Endometrial microvascular endothelial cells (primary cell): ENCODE data around the gene CADM1. TPM values are rescaled to one million over a fixed set of nuclear protein-coding genes. Genes with fewer than 3 reads are reported as not detected.

Experiments
- in situ Hi-C: cut with HindIII; loops from 2 replicates; pipeline ENCODE4 v1.10.0; 2017; ENCODE audit warnings: low sequenced_read_pairs, low pct_unique_long_range_greater_than_20kb; ENCODE audit errors: inconsistent ontology term
- total RNA-seq: library from RNA; depleted of rRNA; stranded (reverse); fragments of >200 nt; gene quantifications from one replicate; pipeline ENCODE4 v1.2.3, GENCODE V29; 2015; ENCODE audit errors: inconsistent ontology term

The CADM1 gene
- total RNA-seq, result not detected

DNA sequence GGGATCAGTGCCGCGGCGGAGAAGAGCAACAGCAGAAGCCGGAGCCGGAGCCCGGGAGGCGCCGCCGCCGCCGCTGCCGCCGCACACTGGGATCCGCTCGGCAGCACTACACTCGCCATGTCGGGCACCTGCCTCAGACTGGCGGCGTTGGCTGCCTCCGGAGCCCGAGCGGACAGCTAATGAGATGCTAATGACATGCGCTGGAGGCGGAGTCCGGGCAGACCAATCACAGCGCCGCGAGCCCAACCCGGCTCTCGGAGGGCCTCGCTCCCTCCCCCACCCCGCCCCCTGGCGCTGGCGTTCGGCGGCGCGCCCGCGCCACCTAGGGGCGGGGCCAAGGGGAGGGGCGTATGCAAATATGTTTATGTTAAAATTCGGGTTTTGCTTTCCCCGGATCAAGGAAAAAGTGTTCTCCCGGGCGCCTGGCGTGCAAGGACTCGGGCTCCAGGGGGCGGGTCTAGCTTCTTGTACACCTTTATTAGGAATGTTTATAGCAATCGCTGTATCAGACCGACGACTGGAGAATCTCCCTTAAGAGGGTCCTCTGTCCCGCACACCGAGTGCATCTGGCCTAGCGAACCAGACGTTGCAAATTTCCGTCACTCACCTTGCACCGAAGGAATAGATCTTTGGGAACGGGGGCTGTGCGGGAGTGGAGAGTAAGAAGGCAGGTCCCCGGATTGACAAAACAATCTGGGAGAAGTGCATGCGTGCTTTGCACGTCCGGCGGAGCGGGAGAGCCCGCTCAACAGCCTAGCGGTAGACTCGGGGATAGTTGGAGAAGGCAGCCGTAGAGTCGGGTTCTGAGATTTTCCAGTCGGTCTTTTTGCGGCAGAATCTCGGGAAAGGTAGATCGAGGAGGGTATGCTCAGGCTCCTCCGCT lies at the start of gene CADM1:
TSS of gene CADM1 (minus strand) at position 140 of the 883 bp plus-strand sequence.
- in situ Hi-C loops, result no loop called here

DNA sequence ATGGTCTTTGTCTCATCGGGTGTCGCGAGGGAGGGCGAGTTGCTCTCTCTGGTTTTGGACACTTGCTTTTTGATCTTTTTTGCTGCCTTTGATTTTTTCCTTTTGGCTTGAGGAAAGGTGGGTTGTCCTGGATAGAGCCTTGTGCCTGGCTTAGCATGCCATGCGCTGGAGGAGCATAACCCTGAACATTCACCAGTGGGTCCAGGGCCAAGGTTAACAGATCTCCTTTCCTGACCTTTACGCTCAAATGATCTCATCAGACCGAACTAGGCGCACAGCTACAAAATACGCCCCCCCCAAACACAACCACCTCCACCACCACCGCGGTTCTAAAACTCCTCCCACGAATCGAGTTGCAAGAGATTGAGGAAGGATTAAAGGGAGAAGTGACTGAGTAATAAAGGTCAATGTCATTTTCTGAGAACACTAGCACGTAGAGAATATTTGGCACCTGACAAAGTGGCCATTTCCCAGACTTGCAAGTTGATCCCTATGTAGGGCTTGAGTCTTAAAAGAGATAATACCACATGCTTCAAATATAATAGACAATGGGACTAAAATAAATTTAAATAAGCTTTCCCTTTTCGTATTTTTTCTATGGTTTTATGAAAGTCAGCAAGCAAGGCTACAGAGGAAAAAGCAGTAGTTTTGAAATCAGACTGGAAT lies 48.7 kb upstream of the CADM1 start:
- in situ Hi-C loops, result no loop called here

DNA sequence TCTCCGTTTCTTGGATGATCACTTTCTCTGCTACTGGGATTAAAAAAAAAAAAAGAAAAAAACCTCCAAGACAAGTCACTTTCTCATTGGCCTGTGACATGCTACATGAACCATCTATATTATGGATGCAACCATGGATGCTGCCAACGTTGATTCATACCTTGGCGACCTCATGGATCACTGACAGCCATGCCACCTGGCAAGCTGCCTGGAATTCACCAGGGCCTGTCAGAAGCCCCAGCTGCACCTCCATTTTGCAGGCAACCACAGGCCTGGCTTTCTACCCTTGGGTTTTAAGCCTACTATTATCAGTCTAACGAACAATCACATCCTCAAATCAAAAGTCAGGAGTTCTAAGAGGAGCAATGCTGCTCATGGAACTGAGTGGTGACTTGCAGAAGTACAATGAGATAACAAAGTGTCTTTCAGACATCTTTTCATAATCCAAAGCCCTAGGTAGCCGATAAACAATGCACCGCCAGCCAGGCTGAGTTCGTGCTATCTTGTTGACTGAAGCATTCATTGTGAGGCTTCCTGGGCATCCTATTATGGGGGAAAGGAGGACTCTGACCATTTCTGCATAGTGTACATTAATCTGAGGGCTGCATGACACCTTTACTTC lies 48.0 kb upstream of the CADM1 start:
- in situ Hi-C loops, result no loop called here

DNA sequence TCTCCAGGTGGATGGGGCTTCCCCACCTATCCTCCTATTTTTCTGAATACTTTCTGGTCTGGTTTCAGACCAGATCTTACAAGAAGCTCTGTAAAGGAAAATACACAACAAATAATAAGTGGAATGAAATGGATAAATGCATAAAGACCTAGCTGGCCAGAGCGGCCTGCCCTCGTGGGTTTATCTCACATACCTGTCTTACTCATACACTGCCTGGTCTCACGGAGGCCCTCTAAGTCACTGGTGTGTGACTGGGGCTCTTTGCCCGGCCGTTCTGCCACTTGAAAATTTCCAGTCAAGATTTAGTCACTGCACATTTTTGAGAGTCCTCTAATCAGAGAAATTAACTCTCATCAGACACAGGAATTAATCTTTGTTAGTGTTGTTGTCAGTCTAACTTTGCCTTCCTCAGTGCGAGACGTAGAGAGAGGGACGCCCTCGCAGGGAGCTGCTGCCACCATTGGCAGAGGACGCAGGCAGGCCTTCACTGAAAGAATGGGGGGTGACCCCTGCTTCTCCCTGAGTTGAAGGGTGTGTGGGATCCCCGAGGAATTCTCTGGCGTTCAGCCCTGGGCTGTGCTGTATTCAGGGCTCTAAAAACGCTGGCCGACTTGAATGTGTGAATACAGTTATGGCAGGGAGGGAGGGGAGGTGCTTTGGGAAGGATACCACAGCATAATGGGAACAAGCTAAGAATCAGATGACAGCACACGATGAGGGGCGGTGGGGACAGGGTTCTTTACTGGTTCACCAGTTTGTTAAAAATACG lies 46.3 kb upstream of the CADM1 start:
- in situ Hi-C loops, result no loop called here

DNA sequence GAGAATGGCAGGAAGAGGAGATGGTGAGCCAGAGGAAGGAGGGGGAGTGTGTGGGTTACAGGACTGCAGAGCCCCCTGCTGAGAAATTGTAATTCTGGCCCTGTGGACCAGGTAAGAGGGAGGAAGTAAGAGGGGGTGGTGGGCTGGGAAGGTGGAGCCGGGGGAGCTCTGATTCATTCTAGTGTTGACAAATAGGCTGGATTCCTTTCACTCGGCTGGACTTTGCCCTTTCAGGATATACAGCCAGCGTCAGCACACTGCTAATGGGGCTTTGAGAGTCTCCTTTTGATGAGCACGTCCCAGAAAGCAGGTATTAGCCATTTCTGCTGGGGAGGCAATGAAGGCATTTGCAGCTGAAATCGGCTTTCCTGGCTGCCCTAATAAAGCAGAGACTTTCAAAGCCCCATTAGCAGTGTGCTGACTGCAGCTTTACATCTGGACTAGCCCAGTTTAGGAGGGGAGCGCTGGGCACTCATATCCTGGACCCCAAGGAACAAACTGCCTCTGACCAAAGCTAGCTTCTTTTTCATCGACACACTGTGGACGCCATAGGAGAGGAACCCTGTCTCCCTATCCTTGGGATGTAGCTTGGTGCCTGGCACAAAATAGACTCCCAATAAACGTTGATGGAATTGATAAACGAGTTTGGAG lies 44.8 kb upstream of the CADM1 start:
- in situ Hi-C loops, result no loop called here

DNA sequence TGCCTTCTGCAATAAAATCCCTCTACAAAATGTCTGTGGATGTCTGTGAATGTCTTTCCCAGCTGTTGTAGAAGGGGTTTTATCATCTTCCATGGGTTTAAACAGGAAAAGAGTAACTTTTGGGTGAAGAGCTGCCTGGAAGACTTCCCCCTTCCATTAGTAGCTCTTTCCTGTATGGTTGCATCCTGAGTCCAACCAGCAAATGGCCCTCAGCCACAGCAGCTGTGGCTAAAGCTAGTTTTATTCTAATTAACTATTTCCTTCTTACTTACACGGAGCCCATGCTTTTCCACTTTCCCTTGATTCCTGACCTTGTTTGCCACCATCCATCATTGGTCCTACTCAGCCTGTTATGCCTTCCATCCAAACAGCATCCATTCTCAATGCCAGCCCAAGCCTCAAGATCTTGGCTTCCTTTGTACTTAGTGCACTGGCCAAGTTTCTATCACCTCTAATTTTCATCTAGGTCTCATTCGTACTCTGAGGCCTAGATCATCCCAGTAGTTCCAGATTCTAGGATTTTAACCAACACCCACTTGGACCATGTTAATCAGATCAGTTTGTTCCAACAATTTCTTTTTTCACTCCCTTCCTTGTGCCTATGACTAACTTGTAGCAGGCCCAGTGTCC lies 41.5 kb upstream of the CADM1 start:
- in situ Hi-C loops, result no loop called here

DNA sequence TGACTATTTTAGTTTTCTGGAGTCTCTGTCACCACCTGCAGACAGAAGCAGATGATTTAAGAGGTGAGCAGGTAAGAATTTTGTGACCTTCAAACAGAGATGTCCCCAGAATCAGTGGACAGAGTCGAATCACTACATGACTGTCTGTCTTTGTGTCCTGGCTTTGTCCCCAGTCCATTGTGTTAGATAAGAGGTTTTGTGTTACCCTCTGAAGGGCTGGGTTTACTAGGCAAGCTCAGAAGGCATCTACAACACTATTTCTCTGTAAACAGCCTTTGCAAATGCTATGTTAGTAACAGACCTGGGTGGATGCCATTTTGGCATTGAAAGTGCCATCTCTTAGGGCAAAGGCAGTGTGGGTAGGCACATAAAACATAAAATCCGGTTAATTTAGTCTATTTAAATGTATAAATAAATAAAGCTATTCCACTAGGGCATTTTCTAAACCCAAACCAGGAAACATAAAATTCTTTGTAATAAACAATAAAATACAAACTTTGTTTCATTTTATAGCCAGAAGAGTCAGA lies 40.3 kb upstream of the CADM1 start:
- in situ Hi-C loops, result no loop called here

DNA sequence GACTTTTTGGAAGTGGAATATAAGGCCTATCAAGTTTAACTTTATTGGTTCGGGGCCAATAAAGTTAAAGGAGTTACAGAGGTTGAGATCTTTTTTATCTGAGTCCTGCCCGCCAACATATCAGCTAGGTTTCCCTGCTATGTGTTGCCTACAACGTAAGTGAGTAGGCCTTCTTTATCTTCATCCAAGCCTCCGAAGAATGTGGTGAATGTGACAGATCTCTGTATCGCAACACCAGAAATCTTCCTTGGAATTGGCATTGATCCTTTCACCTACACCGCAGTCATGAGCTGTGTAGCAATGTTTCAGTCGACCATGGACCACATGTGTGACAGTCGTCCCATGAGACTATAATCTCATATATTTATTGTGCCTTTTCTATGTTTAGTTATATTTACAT lies 37.3 kb upstream of the CADM1 start:
- in situ Hi-C loops, result no loop called here

DNA sequence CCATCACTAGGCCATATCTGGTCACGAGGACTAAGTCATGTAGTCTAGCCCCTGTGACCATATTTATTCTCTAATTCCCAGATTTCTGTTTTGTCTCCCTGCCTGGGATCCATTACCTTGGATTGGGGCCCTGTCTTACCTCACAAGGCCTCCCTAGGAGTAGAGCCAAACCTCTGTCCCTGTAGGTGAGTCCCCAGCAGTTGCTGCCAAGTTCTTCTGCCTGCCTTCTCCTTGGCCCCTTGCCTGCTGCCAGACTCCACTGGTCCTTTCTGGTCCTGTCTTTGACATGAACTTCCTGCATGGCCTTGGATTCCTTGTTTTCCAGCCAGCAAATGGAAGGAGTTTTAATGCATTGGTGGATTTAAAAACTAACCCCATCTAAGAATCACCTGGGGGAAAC lies 35.6 kb upstream of the CADM1 start:
- in situ Hi-C loops, result no loop called here

DNA sequence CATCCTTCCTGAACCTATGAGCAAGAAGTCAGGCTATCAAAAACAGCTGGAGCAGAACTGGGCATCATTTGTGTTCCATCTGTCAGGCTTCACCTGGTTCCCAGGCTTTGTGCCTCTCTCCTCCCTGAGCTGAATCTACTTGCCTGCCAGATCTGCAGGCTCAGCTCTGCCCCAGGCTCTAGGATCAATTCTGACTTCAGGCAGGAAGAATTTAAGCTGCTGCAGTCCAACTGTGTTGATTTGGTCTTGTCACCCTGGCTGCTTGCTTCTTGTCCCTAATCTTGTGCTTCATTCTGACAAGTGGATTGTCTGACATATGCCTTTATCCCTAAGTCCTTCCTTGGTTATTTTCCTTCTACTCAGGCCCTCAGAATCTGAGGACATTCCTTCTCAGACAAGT lies 31.6 kb upstream of the CADM1 start:
- in situ Hi-C loops, result no loop called here

DNA sequence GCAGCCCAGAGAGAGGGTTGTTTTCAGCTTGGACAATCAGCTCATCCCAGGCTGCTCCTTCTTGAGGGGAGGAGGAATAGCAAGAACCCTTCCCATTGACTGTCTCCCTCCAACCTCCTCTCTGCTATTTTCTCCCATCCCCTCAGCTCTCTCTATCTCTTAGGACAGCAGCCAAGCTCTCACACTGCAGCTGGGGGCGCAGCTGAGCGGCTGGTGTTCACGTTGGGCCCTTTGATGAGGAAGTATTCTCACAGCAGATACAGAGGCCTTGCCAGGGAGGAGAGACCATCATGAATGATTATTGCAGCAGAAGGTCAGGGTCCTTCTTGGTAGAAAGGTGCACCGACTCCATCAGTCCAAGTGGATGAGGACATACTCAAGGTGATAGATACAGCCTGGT lies 26.5 kb upstream of the CADM1 start:
- in situ Hi-C loops, result no loop called here

DNA sequence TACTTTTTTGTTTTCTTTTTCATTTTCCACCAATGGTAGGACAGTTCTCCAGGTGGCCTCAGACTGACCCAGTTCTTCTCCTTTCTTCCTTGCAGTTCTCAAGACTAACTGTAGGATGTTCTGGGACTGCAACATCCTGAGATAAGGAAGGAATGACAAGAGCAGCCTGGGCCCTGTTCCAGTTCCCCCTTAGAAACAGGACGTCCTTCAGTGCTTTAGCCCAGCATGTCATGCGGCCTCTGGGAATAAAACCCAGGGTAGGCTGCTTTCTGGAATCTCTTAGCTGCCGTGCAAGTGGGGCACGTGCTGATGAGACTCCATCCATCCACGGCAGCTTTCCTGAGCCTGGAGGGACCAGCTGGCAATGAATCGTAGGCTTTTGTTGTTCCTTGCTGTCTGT lies 24.0 kb upstream of the CADM1 start:
- in situ Hi-C loops, result no loop called here

DNA sequence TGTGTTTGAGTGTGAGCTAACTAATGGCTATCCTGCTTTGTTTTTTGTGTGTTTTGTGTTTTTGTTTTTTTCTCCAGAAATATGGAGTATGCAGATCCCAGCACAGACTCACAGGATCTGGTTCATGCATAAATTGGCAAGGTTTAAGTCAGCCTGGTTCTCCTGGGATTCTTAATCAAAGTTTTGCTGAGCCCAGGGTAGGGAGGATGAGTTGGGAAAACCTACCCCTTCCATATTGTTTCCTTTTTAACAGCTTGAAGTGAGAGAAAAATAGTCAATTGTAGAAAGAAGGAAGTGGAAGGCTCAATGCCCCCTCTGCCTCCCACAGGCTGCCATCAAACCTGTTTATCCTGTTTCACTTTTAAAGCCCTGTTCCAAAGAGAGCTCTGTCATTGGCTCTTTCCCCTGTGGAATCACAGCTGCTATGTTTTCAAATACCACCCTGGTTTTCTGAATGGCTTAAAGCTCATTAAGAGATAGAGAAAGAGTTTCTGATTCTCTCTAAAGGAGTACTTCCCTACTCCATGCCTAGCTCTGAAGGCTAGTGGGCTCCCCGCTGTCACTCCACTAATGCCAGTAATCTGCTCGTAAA lies 23.4 kb upstream of the CADM1 start:
- in situ Hi-C loops, result no loop called here

DNA sequence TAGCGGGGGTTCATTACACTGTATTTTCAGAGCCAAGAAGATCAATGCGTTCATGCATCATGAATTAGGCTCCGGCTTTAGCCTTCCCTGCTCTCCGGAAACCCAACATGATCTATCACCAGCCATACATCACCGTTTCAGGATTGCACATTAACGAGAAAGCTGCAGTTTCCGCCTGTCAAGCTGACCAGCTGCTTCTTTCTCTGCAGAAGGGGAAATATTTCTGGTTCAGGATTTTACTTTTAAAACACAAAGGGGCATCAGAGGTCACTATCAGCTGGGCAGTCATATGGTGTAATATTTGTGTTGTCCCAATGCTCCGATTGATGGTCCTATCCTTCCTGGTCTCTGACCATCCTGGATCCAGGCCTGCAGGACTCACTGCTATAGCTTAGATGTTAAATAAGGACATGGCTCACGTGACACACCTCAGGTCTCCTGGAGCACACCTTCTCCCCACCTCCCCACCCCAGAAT lies 21.4 kb upstream of the CADM1 start:
- in situ Hi-C loops, result no loop called here

DNA sequence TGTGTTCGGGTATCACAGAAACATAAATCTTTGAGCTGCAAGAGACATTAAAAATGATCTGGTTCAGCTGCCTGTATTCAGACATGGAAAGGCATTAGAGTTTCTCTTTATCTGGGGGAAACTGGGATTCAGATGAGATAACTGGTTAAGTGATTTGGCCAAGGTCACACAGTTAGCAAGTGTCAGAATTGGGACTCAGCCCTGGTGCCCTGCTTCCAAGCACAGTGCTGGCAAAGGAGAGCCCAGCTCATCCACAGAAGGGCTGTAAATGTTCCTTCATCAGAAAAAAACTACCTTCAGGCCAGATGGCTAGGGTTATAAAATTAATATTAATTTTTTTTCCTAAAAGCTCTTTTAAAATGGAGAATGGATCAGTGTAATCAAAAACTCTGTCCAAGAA lies 20.4 kb upstream of the CADM1 start:
- in situ Hi-C loops, result no loop called here

DNA sequence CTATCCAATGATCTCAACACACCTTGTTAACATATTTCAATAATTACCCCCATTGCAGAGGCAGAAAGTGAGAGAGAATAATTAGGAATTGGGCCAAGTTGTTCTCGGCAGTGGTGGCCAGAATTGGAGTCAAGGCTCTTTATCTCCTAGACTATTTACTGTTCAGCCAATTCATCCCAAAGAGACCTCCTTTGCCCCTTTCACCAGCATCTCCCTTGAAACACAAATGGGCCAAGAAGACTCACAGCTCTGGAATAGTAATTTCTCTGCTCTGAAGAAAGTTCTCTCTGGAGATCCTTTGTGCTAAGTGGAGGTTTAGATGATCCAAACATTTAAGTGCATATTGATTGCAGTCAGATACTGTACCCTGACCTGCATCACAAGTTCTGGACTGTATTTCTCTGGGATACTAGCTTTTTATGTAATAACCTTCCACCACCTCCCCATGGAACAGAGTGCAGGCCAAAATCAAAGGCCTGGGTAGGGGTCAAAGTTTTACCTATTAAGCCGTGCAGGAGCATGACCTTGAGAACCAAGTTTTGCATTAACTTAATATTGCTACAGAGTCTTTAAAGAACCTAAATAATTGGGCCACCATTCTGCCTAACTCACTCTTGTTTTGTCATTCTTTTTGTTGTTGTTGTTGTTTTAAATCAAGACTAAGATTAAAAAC lies 19.6 kb upstream of the CADM1 start:
- in situ Hi-C loops, result no loop called here

DNA sequence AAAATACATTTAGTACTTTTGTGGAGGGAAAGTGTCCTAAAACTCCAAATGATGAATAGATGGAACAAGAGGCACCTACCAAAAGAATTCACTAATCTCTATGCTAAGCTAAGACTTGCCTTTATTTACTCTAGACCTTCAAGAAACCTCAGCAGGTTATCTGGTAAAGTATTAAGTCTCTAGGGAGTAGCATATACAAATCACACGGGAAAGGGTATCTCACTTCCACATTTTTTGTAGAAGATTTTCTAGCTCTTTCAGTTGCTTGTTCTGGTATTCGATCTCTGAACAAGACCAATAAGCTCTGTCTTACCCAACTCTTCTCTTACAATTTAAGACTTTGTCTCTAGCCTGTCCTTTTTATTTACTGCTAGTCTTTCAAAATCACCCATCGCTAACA lies 18.1 kb upstream of the CADM1 start:
- in situ Hi-C loops, result no loop called here
